CD4-positive, alpha-beta T cell treated with Interleukin-21 for 1 hour (primary cell): ENCODE data around the gene PXDN.
"Not testable (repeated sequence)": the region's sequence is repeated elsewhere in the genome, so short reads cannot be mapped to it uniquely, and the experiment has no call there.

Source experiments
- DNase-seq: peaks from one replicate; pipeline ENCODE4 v3.0.0-alpha.2; 2020

PXDN gene

GRCh38 chr2:1739961-1740715 is 4.2 kb downstream of the PXDN start:
- no peak for DNase-seq

GRCh38 chr2:1739322-1739957 is 4.9 kb downstream of the PXDN start:
- no peak for DNase-seq

- no peak for DNase-seq
Measured at GRCh38 chr2:1738646-1739302, 5.5 kb downstream of the PXDN start.

GRCh38 chr2:1738163-1738562 is 6.2 kb downstream of the PXDN start:
- no peak for DNase-seq

GRCh38 chr2:1736997-1737480 is 7.3 kb downstream of the PXDN start:
- DNase-seq: no peak

GRCh38 chr2:1736045-1736444 is 8.3 kb downstream of the PXDN start:
- no peak for DNase-seq

- DNase-seq: not testable (repeated sequence)
Measured at GRCh38 chr2:1733298-1733697, 11.0 kb downstream of the PXDN start.

- no peak for DNase-seq
Measured at GRCh38 chr2:1731963-1732768, 12.1 kb downstream of the PXDN start.

- DNase-seq: no peak
Measured at GRCh38 chr2:1731447-1731962, 12.8 kb downstream of the PXDN start.

GRCh38 chr2:1730015-1730927 is 14.0 kb downstream of the PXDN start:
- DNase-seq: no peak

- DNase-seq: no peak
Measured at GRCh38 chr2:1729242-1729641, 15.1 kb downstream of the PXDN start.

GRCh38 chr2:1728821-1729220 is 15.5 kb downstream of the PXDN start:
- no peak for DNase-seq

- no peak for DNase-seq
Measured at GRCh38 chr2:1727796-1728474, 16.4 kb downstream of the PXDN start.

- DNase-seq: no peak
Measured at GRCh38 chr2:1727101-1727771, 17.1 kb downstream of the PXDN start.

- DNase-seq: no peak
Measured at GRCh38 chr2:1726558-1726957, 17.8 kb downstream of the PXDN start.

- not testable (repeated sequence) for DNase-seq
Measured at GRCh38 chr2:1724351-1724750, 20.0 kb downstream of the PXDN start.

GRCh38 chr2:1723397-1724042 is 20.8 kb downstream of the PXDN start:
- no peak for DNase-seq

GRCh38 chr2:1722692-1723091 is 21.6 kb downstream of the PXDN start:
- no peak for DNase-seq

GRCh38 chr2:1721706-1722646 is 22.3 kb downstream of the PXDN start:
- DNase-seq: no peak
